HepG2 (cell line): ENCODE measurements around the gene HLF. TPM values are rescaled to one million over a fixed set of nuclear protein-coding genes. Genes with fewer than 3 reads are reported as not detected.

Experiments used
- DMAP1 ChIP-seq: IDR thresholded peaks from 2 replicates; pipeline ENCODE4 v1.6.1; 2016
- GFI1 ChIP-seq: sonication (generic); formaldehyde crosslinking; IDR thresholded peaks from 2 replicates; pipeline ENCODE4 v1.5.0; 2020; ENCODE audit warnings: missing genetic modification reagents, mild to moderate bottlenecking, borderline replicate concordance
- HMGXB3 ChIP-seq: sonication (generic); formaldehyde crosslinking; IDR thresholded peaks from 2 replicates; pipeline ENCODE4 v1.4.0; 2020; ENCODE audit warnings: missing genetic modification reagents, borderline replicate concordance
- HNRNPL ChIP-seq: fragments of 200-400 bp; formaldehyde crosslinking; IDR thresholded peaks from 2 replicates; pipeline ENCODE4 v1.6.1; 2017; ENCODE audit warnings: mild to moderate bottlenecking, low read depth, low read length
- HNRNPLL ChIP-seq: fragments of 200-400 bp; formaldehyde crosslinking; IDR thresholded peaks from 2 replicates; pipeline ENCODE4 v1.6.1; 2017; ENCODE audit warnings: mild to moderate bottlenecking, low read depth, low read length; ENCODE audit not compliant: poor library complexity, severe bottlenecking
- KAT7 ChIP-seq: IDR thresholded peaks from 2 replicates; pipeline ENCODE4 v1.6.1; 2018; ENCODE audit warnings: borderline replicate concordance, missing compliant biosample characterization
- PHF20 ChIP-seq: sonication (generic); formaldehyde crosslinking; IDR thresholded peaks from 2 replicates; pipeline ENCODE4 v1.5.0; 2020; ENCODE audit warnings: mild to moderate bottlenecking, missing genetic modification reagents
- POLR2A ChIP-seq, 2 experiments: IDR thresholded peaks; 2 replicates each; pipeline ENCODE4 v1.6.1; 2011; ENCODE audit warnings: low read depth in 2 of 2, low read length in 2 of 2, mild to moderate bottlenecking in 1 of 2, moderate library complexity in 1 of 2; ENCODE audit not compliant: insufficient read depth in 1 of 2
- POLR2AphosphoS5 ChIP-seq: IDR thresholded peaks from 2 replicates; pipeline ENCODE4 v1.6.1; 2012; ENCODE audit warnings: low read depth, low read length
- RBFOX2 ChIP-seq: fragments of 200-400 bp; formaldehyde crosslinking; IDR thresholded peaks from 2 replicates; pipeline ENCODE4 v1.6.1; 2017; ENCODE audit warnings: low read depth, mild to moderate bottlenecking, low read length
- RBM22 ChIP-seq: fragments of 200-400 bp; formaldehyde crosslinking; optimal IDR thresholded peaks from 2 replicates; pipeline ENCODE3; 2017; ENCODE audit warnings: mild to moderate bottlenecking, low read length, moderate library complexity
- REPIN1 ChIP-seq: sonication (generic); formaldehyde crosslinking; IDR thresholded peaks from 2 replicates; pipeline ENCODE4 v1.8.0; 2022; ENCODE audit warnings: missing genetic modification reagents, low read depth, mild to moderate bottlenecking, borderline replicate concordance
- SAP130 ChIP-seq: IDR thresholded peaks from 2 replicates; pipeline ENCODE4 v1.6.1; 2016; ENCODE audit warnings: low read depth
- SYNCRIP ChIP-seq: fragments of 200-400 bp; formaldehyde crosslinking; IDR thresholded peaks from 2 replicates; pipeline ENCODE4 v1.6.1; 2018; ENCODE audit warnings: mild to moderate bottlenecking, low read depth, low read length; ENCODE audit not compliant: insufficient read depth
- TAF1 ChIP-seq: sonication (generic); formaldehyde crosslinking; IDR thresholded peaks from 2 replicates; pipeline ENCODE4 v1.4.0; 2020; ENCODE audit warnings: missing genetic modification reagents
- TARDBP ChIP-seq: sonication (generic); formaldehyde crosslinking; IDR thresholded peaks from 2 replicates; pipeline ENCODE4 v1.8.0; 2022; ENCODE audit warnings: mild to moderate bottlenecking, missing genetic modification reagents
- TBP ChIP-seq: sonication (generic); formaldehyde crosslinking; IDR thresholded peaks from 2 replicates; pipeline ENCODE4 v1.5.0; 2020; ENCODE audit warnings: missing genetic modification reagents
- THAP11 ChIP-seq: IDR thresholded peaks from 2 replicates; pipeline ENCODE4 v1.6.1; 2016; ENCODE audit warnings: missing biosample characterization, missing genetic modification reagents
- THYN1 ChIP-seq: sonication (generic); formaldehyde crosslinking; IDR thresholded peaks from 2 replicates; pipeline ENCODE4 v1.8.1; 2023; ENCODE audit warnings: low read depth, mild to moderate bottlenecking, moderate library complexity, missing genetic modification reagents, borderline replicate concordance
- ZFP82 ChIP-seq: sonication (generic); formaldehyde crosslinking; IDR thresholded peaks from 2 replicates; pipeline ENCODE4 v1.5.1; 2020; ENCODE audit warnings: mild to moderate bottlenecking, missing genetic modification reagents, borderline replicate concordance
- ZNF34 ChIP-seq: sonication (generic); formaldehyde crosslinking; IDR thresholded peaks from 2 replicates; pipeline ENCODE4 v1.4.0; 2020; ENCODE audit warnings: mild to moderate bottlenecking, missing genetic modification reagents, borderline replicate concordance
- polyA plus RNA-seq, 8 experiments: library from polyadenylated mRNA; depleted of rRNA in 3 of 8; stranded (reverse) in 7 of 8; unstranded in 1 of 8; fragments of >200 nt; fragmentation: Illumina TruSeq in 4 of 8; extraction: Trizol in 4 of 8; gene quantifications; 2 replicates each; pipeline versions ENCODE4 v1.2.1 to v1.2.3, GENCODE V29; 2011 to 2016; ENCODE audit warnings: low read depth in 4 of 8, missing spikeins in 1 of 8, mixed read lengths in 1 of 8; ENCODE audit not compliant: insufficient read depth in 1 of 8
- total RNA-seq, 5 experiments: library from RNA; depleted of rRNA; stranded (reverse); fragments of >200 nt; fragmentation: Illumina TruSeq; extraction: Trizol; gene quantifications; 2 replicates each; pipeline ENCODE4 v1.2.3, GENCODE V29; 2016; ENCODE audit warnings: low read depth in 1 of 5
- TF ChIP-seq, protein P1 (sequence below): sonication (generic); formaldehyde crosslinking; IDR thresholded peaks from 2 replicates; pipeline ENCODE4 v1.4.0; 2020; ENCODE audit warnings: missing genetic modification reagents, borderline replicate concordance

HLF gene
- total and polyA plus RNA-seq, 2 of the 13 experiments (the other 11 are each of a cell fraction or from before 2014, with no cell fraction given), result 202 to 346 TPM

- TF ChIP-seq ZFP82 (CRISPR knock-in tag) (peak; percentile 47; the same call in 1 of the 2 replicates), SYNCRIP (no peak), HNRNPL (0 out of 2 replicates have a peak, but pooled peaks have one; percentile 26), ZNF34 (CRISPR knock-in tag) (no peak), RBFOX2 (peak; percentile 80), HNRNPLL (no peak), TAF1 (CRISPR knock-in tag) (peak; percentile 23; the same call in 1 of the 2 replicates), TBP (no peak), TARDBP (0 out of 2 replicates have a peak, but pooled peaks have one; percentile 40), THYN1 (0 out of 2 replicates have a peak, but pooled peaks have one; percentile 69), DMAP1 (CRISPR knock-in tag) (0 out of 2 replicates have a peak, but pooled peaks have one; percentile 15), THAP11 (CRISPR knock-in tag) (peak; percentile 9; the same call in 1 of the 2 replicates), POLR2A (IDR thresholded peaks at IDR 0.05; ENCODE audit: insufficient read depth in 1 of 2, low read depth in 2 of 2, low read length in 2 of 2) (peak; percentile 2 to 10; a peak in 1 of 4 replicates), POLR2AphosphoS5 (peak; percentile 35; the same call in 1 of the 2 replicates), HMGXB3 (CRISPR knock-in tag) (peak; percentile 15; the same call in 1 of the 2 replicates), RBM22 (peak; percentile 96), SAP130 (CRISPR knock-in tag) (peak; percentile 17; the same call in 1 of the 2 replicates), PHF20 (CRISPR knock-in tag) (no peak), GFI1 (CRISPR knock-in tag) (peak; percentile 41; the same call in 1 of the 2 replicates), KAT7 (CRISPR knock-in tag) (0 out of 2 replicates have a peak, but pooled peaks have one; percentile 66), REPIN1 (CRISPR knock-in tag) (0 out of 2 replicates have a peak, but pooled peaks have one; percentile 26)
- TF ChIP-seq, protein P1, sequence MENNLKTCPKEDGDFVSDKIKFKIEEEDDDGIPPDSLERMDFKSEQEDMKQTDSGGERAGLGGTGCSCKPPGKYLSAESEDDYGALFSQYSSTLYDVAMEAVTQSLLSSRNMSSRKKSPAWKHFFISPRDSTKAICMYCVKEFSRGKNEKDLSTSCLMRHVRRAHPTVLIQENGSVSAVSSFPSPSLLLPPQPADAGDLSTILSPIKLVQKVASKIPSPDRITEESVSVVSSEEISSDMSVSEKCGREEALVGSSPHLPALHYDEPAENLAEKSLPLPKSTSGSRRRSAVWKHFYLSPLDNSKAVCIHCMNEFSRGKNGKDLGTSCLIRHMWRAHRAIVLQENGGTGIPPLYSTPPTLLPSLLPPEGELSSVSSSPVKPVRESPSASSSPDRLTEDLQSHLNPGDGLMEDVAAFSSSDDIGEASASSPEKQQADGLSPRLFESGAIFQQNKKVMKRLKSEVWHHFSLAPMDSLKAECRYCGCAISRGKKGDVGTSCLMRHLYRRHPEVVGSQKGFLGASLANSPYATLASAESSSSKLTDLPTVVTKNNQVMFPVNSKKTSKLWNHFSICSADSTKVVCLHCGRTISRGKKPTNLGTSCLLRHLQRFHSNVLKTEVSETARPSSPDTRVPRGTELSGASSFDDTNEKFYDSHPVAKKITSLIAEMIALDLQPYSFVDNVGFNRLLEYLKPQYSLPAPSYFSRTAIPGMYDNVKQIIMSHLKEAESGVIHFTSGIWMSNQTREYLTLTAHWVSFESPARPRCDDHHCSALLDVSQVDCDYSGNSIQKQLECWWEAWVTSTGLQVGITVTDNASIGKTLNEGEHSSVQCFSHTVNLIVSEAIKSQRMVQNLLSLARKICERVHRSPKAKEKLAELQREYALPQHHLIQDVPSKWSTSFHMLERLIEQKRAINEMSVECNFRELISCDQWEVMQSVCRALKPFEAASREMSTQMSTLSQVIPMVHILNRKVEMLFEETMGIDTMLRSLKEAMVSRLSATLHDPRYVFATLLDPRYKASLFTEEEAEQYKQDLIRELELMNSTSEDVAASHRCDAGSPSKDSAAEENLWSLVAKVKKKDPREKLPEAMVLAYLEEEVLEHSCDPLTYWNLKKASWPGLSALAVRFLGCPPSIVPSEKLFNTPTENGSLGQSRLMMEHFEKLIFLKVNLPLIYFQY, result no peak
Measured at GRCh38 chr17:55281649-55282378, 17.1 kb downstream of the HLF start (continued).
